ENCODE results near the gene DPY30.
"Not testable (repeated sequence)": the region's sequence is repeated elsewhere in the genome, so short reads cannot be mapped to it uniquely, and the experiment has no call there.

The DPY30 gene

GRCh38 chr2:32012872-32013271, 26.7 kb downstream of the DPY30 start:
- no peaks in the 10 kb centered on the region for H3K27me3 ChIP-seq (ENCODE audit: low read length)
- no peaks in the 10 kb centered on the region for H3K9me2 ChIP-seq (replicated peaks; ENCODE audit: insufficient read depth, low read length)
- H3F3A ChIP-seq (ENCODE audit: insufficient read depth) = peaks cover 23% of the 10 kb centered on the region
- no peaks in the 10 kb centered on the region for H3K36me3 ChIP-seq (ENCODE audit: low read length)
- H3K9me3 ChIP-seq (ENCODE audit: insufficient read depth, low read length) = no peaks in the 10 kb centered on the region
- no peak overlapping the region for H3K4me2 ChIP-seq (ENCODE audit: low read depth, low read length, poor library complexity, severe bottlenecking)
- H3K4me3 ChIP-seq (ENCODE audit: insufficient read depth, low read length, poor library complexity, severe bottlenecking) = no peak overlapping the region
- H3K9ac ChIP-seq (ENCODE audit: low read length) = no peak overlapping the region
- peak overlapping the region; percentile 1; the same call in 1 of the 2 replicates for H3K27ac ChIP-seq (ENCODE audit: low read depth, low read length)
- H3K79me2 ChIP-seq (ENCODE audit: insufficient read depth, low read length) = peaks cover 19% of the 10 kb centered on the region
- peaks cover 4% of the 10 kb centered on the region; the same call in 1 of the 2 replicates for H4K20me1 ChIP-seq (ENCODE audit: low read depth, low read length)
- no peak overlapping the region for H2AFZ ChIP-seq (ENCODE audit: low read depth, low read length, severe bottlenecking)
- no peak for TF ChIP-seq CTCF (IDR thresholded peaks at IDR 0.05; ENCODE audit: insufficient read depth, low read length, poor library complexity, severe bottlenecking)
- no peak for TF ChIP-seq EZH2phosphoT487 (conservative IDR thresholded peaks at IDR 0.05; ENCODE audit: low read length)

GRCh38 chr2:32011485-32011960, 28.1 kb downstream of the DPY30 start:
- H3K4me3 ChIP-seq (ENCODE audit: insufficient read depth, low read length, poor library complexity, severe bottlenecking) = peak overlapping the region; percentile 74
- H3K9me2 ChIP-seq (replicated peaks; ENCODE audit: insufficient read depth, low read length) = no peaks in the 10 kb centered on the region
- H3K27ac ChIP-seq (ENCODE audit: low read depth, low read length) = peak overlapping the region; percentile 99
- peak overlapping the region; percentile 57 for H2AFZ ChIP-seq (ENCODE audit: low read depth, low read length, severe bottlenecking)
- peak overlapping the region; percentile 87 for H3K9ac ChIP-seq (ENCODE audit: low read length)
- peaks cover 14% of the 10 kb centered on the region; the same call in 1 of the 2 replicates for H4K20me1 ChIP-seq (ENCODE audit: low read depth, low read length)
- H3F3A ChIP-seq (ENCODE audit: insufficient read depth) = peaks cover 23% of the 10 kb centered on the region
- H3K4me2 ChIP-seq (ENCODE audit: low read depth, low read length, poor library complexity, severe bottlenecking) = peak overlapping the region; percentile 95
- TF ChIP-seq EZH2phosphoT487 (conservative IDR thresholded peaks at IDR 0.05; ENCODE audit: low read length) = no peak
- TF ChIP-seq CTCF (IDR thresholded peaks at IDR 0.05; ENCODE audit: insufficient read depth, low read length, poor library complexity, severe bottlenecking) = no peak
- peaks cover 32% of the 10 kb centered on the region for H3K79me2 ChIP-seq (ENCODE audit: insufficient read depth, low read length)
- no peaks in the 10 kb centered on the region for H3K9me3 ChIP-seq (ENCODE audit: insufficient read depth, low read length)
- H3K27me3 ChIP-seq (ENCODE audit: low read length) = no peaks in the 10 kb centered on the region
- no peaks in the 10 kb centered on the region for H3K36me3 ChIP-seq (ENCODE audit: low read length)

GRCh38 chr2:32010670-32011484, 28.7 kb downstream of the DPY30 start, which contains the start of gene MEMO1:
Gene MEMO1, minus strand, starts transcription at chr2:32011008. Its CDS starts 761 bp downstream, at chr2:32010247.
- peaks cover 38% of the 10 kb centered on the region for H3K79me2 ChIP-seq (ENCODE audit: insufficient read depth, low read length)
- peak within 1 kb of the TSS; percentile 93 for H3K9ac ChIP-seq (ENCODE audit: low read length)
- H3K27me3 ChIP-seq (ENCODE audit: low read length) = no peaks in the 10 kb centered on the region
- peak within 1 kb of the TSS; percentile 93 for H3K4me3 ChIP-seq (ENCODE audit: insufficient read depth, low read length, poor library complexity, severe bottlenecking)
- H3K9me3 ChIP-seq (ENCODE audit: insufficient read depth, low read length) = no peaks in the 10 kb centered on the region
- no peaks in the 10 kb centered on the region for H3K36me3 ChIP-seq (ENCODE audit: low read length)
- peak within 1 kb of the TSS; percentile 99 for H3K27ac ChIP-seq (ENCODE audit: low read depth, low read length)
- H4K20me1 ChIP-seq (ENCODE audit: low read depth, low read length) = peaks cover 20% of the 10 kb centered on the region; the same call in 1 of the 2 replicates
- H3K4me2 ChIP-seq (ENCODE audit: low read depth, low read length, poor library complexity, severe bottlenecking) = peak within 1 kb of the TSS; percentile 98
- H3F3A ChIP-seq (ENCODE audit: insufficient read depth) = peaks cover 23% of the 10 kb centered on the region
- TF ChIP-seq EZH2phosphoT487 (conservative IDR thresholded peaks at IDR 0.05; ENCODE audit: low read length) = no peak
- no peak for TF ChIP-seq CTCF (IDR thresholded peaks at IDR 0.05; ENCODE audit: insufficient read depth, low read length, poor library complexity, severe bottlenecking)
- H2AFZ ChIP-seq (ENCODE audit: low read depth, low read length, severe bottlenecking) = peak within 1 kb of the TSS; percentile 57
- no peaks in the 10 kb centered on the region for H3K9me2 ChIP-seq (replicated peaks; ENCODE audit: insufficient read depth, low read length)

- Histone ChIP-seq H3F3A (ENCODE audit: insufficient read depth) (peaks cover 23% of the 10 kb centered on the region), H4K20me1 (ENCODE audit: low read depth, low read length) (peaks cover 24% of the 10 kb centered on the region; the same call in 1 of the 2 replicates), H3K9ac (ENCODE audit: low read length) (peak overlapping the region; percentile 93), H3K27ac (ENCODE audit: low read depth, low read length) (peak overlapping the region; percentile 99), H3K79me2 (ENCODE audit: insufficient read depth, low read length) (peaks cover 45% of the 10 kb centered on the region)
- not testable (repeated sequence) for H3K9me3 ChIP-seq (ENCODE audit: insufficient read depth, low read length); H3K27me3 ChIP-seq (ENCODE audit: low read length); H3K36me3 ChIP-seq (ENCODE audit: low read length); H2AFZ ChIP-seq (ENCODE audit: low read depth, low read length, severe bottlenecking); H3K4me3 ChIP-seq (ENCODE audit: insufficient read depth, low read length, poor library complexity, severe bottlenecking); H3K9me2 ChIP-seq (replicated peaks; ENCODE audit: insufficient read depth, low read length); H3K4me2 ChIP-seq (ENCODE audit: low read depth, low read length, poor library complexity, severe bottlenecking)
Observed at GRCh38 chr2:32010280-32010669, 29.3 kb downstream of the DPY30 start.

Data from SU-DHL-6 (cell line).